Measurements from ENCODE around the gene RGS12. TPM values are rescaled to one million over a fixed set of nuclear protein-coding genes. Genes with fewer than 3 reads are reported as not detected.

Gene RGS12
- total RNA-seq, 4 donors from 2014 or later, result 12.4 to 77.4 (median 17.3) TPM

DNA sequence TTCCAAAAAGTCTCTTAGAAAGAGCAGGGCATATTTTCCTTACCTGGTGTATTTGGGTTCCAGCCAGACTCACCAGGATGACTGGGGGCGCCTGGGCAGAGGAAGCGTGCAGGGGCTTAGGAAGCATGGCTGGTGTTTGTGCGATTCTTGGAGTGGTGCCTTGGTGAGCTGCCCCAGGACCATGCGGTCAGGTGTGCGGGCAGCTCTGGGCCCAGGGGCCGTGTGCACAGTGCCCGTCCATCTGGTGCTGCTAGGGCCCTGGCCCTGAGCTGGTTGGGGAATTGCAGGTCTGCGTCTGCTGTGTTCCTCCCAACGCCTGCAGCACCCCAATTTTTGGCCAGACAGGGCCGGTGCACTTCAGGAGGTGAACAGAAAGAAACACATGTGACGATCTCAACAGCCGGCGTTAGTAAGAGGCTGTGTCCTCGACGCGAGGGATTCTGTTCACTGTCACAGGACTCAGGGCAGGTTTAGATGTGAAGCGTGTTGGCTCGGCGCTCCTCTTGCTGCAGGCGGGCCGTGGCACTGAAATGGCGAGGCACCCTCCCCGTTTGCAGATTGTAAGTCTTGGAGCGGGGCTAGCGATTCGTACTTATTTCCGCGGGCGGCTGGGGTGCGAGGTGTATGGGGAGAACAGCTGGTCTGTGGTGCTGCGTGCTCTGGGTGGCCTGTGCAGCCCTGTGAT lies 15.2 kb downstream of the RGS12 start:
- H3K4me3 ChIP-seq, result no peak overlapping the region
- H3K9me3 ChIP-seq, result no peaks in the 10 kb centered on the region
- no peak for TF ChIP-seq POLR2A (IDR thresholded peaks at IDR 0.05)
- TF ChIP-seq EP300 (IDR thresholded peaks at IDR 0.05; ENCODE audit: low read depth), result no peak
- no peak for TF ChIP-seq POLR2AphosphoS5 (IDR thresholded peaks at IDR 0.05)
- TF ChIP-seq, protein P1, sequence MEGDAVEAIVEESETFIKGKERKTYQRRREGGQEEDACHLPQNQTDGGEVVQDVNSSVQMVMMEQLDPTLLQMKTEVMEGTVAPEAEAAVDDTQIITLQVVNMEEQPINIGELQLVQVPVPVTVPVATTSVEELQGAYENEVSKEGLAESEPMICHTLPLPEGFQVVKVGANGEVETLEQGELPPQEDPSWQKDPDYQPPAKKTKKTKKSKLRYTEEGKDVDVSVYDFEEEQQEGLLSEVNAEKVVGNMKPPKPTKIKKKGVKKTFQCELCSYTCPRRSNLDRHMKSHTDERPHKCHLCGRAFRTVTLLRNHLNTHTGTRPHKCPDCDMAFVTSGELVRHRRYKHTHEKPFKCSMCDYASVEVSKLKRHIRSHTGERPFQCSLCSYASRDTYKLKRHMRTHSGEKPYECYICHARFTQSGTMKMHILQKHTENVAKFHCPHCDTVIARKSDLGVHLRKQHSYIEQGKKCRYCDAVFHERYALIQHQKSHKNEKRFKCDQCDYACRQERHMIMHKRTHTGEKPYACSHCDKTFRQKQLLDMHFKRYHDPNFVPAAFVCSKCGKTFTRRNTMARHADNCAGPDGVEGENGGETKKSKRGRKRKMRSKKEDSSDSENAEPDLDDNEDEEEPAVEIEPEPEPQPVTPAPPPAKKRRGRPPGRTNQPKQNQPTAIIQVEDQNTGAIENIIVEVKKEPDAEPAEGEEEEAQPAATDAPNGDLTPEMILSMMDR (IDR thresholded peaks at IDR 0.05), result no peak
- in situ Hi-C loops (cut with MboI; ENCODE audit: low pct_ligation_motif_present in 1 of 4, low pct_unique_long_range_greater_than_20kb in 1 of 4, low sequenced_read_pairs in 3 of 4) (no loop called here), intact Hi-C loops (cut with DNase I; ENCODE audit: low total_unique reads) (no loop called here)
- DNase-seq, result no peak
- no peak overlapping the region for H3K27ac ChIP-seq
- no peaks in the 10 kb centered on the region for H3K36me3 ChIP-seq
- H3K4me1 ChIP-seq, result peaks cover 0 to 30% (median 4%) of the 10 kb centered on the region in 4 donors
- 92% methylated on average over 27 of the region's 31 CpGs; no CpG with 5 or more reads in 1 of the 2 donors for WGBS, 2 donors (ENCODE audit: low coverage in 1 of 2)
- H3K27me3 ChIP-seq, result no peaks in the 10 kb centered on the region

DNA sequence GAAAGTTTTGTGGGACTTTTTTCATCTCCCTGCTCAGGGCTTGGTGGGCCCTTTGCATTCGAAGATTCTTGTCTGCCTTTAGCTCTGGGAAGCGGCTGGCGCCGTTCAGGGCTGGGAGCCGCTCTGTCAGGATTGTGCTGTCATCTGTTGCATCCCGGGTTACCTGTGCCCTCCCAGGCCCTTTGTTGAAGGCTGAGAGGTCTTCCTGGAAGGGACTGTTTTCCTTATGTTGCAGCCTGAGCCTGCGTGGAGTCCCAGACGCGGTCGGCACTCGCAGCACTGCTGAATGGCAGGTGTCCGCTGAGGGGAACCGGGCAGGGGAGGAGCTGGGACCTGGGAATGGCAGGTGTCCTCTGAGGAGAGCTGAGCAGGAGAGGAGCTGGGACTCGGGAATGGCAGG lies 15.9 kb downstream of the RGS12 start:
- intact Hi-C loops (cut with DNase I; ENCODE audit: low total_unique reads), result no loop called here
- in situ Hi-C loops (cut with MboI; ENCODE audit: low pct_ligation_motif_present in 1 of 4, low pct_unique_long_range_greater_than_20kb in 1 of 4, low sequenced_read_pairs in 3 of 4), result no loop called here
- no peak overlapping the region for H3K27ac ChIP-seq
- DNase-seq, result no peak
- H3K36me3 ChIP-seq, result no peaks in the 10 kb centered on the region
- 61 to 76% methylated on average over 6 to 14 of the region's 14 CpGs for WGBS, 2 donors (ENCODE audit: low coverage in 1 of 2)
- TF ChIP-seq POLR2AphosphoS5 (IDR thresholded peaks at IDR 0.05) (no peak), POLR2A (IDR thresholded peaks at IDR 0.05) (no peak), EP300 (IDR thresholded peaks at IDR 0.05; ENCODE audit: low read depth) (no peak)
- TF ChIP-seq, protein P1 (IDR thresholded peaks at IDR 0.05), result no peak
- H3K4me3 ChIP-seq, result no peak overlapping the region
- peaks cover 0 to 30% (median 4%) of the 10 kb centered on the region in 4 donors for H3K4me1 ChIP-seq
- H3K9me3 ChIP-seq, result no peaks in the 10 kb centered on the region
- no peaks in the 10 kb centered on the region for H3K27me3 ChIP-seq

DNA sequence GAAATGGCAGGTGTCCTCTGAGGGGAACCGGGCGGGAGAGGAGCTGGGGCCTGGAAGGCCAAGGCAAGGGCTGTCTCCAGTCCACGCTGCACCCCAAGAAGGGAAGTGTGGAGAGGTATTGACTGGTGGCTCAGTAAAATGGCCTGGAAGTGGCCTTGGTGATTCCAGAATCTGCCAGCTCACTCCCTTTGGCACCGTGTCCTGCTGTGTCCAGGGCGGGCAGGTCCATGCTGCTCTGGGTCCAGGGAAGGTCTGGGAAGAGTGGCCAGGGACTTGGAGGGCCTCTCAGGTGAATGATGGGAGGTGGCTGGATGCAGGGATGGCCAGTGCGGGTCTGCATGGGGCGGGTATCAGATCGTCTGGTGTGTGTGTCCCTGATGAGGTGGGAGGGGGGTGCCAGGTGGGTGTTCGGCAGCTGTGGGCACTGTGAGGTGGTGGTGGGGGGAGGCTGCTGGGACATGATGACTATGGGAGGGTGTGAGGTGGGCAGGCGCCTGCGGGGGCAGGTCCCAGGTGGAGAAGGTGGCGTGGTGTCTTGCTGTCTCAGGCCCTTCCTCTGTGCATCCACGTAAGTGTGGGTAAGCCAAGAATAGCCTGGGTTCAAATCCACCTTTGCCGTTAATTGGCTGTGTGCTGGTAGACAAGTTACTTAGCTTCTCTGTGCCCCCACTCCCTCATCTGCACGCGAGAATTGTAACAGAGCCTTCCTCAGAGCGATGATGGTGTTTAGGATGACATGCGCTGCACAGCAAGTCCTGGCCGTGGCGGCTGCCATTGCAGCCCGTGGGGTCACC lies 17.7 kb downstream of the RGS12 start:
- intact Hi-C loops (cut with DNase I; ENCODE audit: low total_unique reads), result no loop called here
- Histone ChIP-seq H3K9me3 (no peaks in the 10 kb centered on the region), H3K27ac (no peak overlapping the region), H3K4me1 (peaks cover 0 to 19% (median 2%) of the 10 kb centered on the region in 4 donors), H3K36me3 (no peaks in the 10 kb centered on the region), H3K27me3 (no peaks in the 10 kb centered on the region), H3K4me3 (no peak overlapping the region)
- in situ Hi-C loops (cut with MboI; ENCODE audit: low pct_ligation_motif_present in 1 of 4, low pct_unique_long_range_greater_than_20kb in 1 of 4, low sequenced_read_pairs in 3 of 4), result no loop called here
- TF ChIP-seq EP300 (IDR thresholded peaks at IDR 0.05; ENCODE audit: low read depth) (no peak), POLR2AphosphoS5 (IDR thresholded peaks at IDR 0.05) (no peak), POLR2A (IDR thresholded peaks at IDR 0.05) (no peak)
- TF ChIP-seq, protein P1 (IDR thresholded peaks at IDR 0.05), result no peak
- DNase-seq, result no peak
- WGBS, 2 donors (ENCODE audit: low coverage in 1 of 2), result 89% methylated on average over 16 of the region's 21 CpGs; no CpG with 5 or more reads in 1 of the 2 donors

DNA sequence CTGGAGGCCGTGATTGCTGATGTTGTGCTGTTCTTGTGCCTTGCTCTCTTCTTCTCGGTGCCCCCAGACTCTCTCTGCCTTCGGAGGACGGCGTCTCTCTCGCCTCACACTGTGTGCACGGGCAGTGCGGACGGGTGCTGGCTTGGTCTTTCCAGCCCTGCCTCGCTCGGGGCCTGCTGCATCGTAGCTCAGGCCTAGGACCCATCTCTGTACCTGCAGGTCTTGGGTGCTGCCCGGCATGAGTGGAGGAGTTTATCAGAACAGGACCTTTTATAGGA lies 18.2 kb downstream of the RGS12 start:
- H3K36me3 ChIP-seq, result no peaks in the 10 kb centered on the region
- TF ChIP-seq, protein P1 (IDR thresholded peaks at IDR 0.05), result no peak
- TF ChIP-seq EP300 (IDR thresholded peaks at IDR 0.05; ENCODE audit: low read depth) (no peak), POLR2AphosphoS5 (IDR thresholded peaks at IDR 0.05) (no peak), POLR2A (IDR thresholded peaks at IDR 0.05) (no peak)
- DNase-seq, result no peak
- intact Hi-C loops (cut with DNase I; ENCODE audit: low total_unique reads), result no loop called here
- peaks cover 0 to 15% (median 2%) of the 10 kb centered on the region in 4 donors for H3K4me1 ChIP-seq
- in situ Hi-C loops (cut with MboI; ENCODE audit: low pct_ligation_motif_present in 1 of 4, low pct_unique_long_range_greater_than_20kb in 1 of 4, low sequenced_read_pairs in 3 of 4), result no loop called here
- no peak overlapping the region for H3K27ac ChIP-seq
- no peaks in the 10 kb centered on the region for H3K27me3 ChIP-seq
- no peaks in the 10 kb centered on the region for H3K9me3 ChIP-seq
- no peak overlapping the region for H3K4me3 ChIP-seq
- 85 to 100% methylated on average over 4 to 13 of the region's 13 CpGs for WGBS, 2 donors (ENCODE audit: low coverage in 1 of 2)
